Caco-2 (cell line): ENCODE measurements around the gene TMEM154. TPM values are rescaled to one million over a fixed set of nuclear protein-coding genes. Genes with fewer than 3 reads are reported as not detected.

Experiments used
- BruUV-seq: library from RNA; stranded (reverse); fragments of 400-500 nt; replicated peaks from 2 replicates; lab custom pipeline; 2021; lab: Mats Ljungman, UMichigan
- CTCF ChIA-PET: fragments of 300-600 bp; sonication (Branson Sonifier 250); formaldehyde crosslinking; loops from one replicate; lab custom pipeline; 2022; ENCODE audit warnings: antibody characterized with exemption; lab: Charles Lee
- POLR2A ChIA-PET: fragments of 300-600 bp; sonication (Branson Sonifier 250); formaldehyde crosslinking; loops from one replicate; lab custom pipeline; 2022; ENCODE audit warnings: antibody characterized with exemption; lab: Charles Lee
- DNase-seq, 2 experiments: peaks; one replicate each; pipeline versions ENCODE4 v3.0.0 to v3.0.0-alpha.2; 2020 to 2022
- H3K27me3 ChIP-seq: replicated peaks from 2 replicates; pipeline ENCODE4 v1.6.0; 2011; ENCODE audit warnings: low read length; ENCODE audit not compliant: control insufficient read depth, insufficient read depth
- H3K36me3 ChIP-seq: 2 replicates; pipeline ENCODE4 v1.5.1; 2011; ENCODE audit warnings: low read length; ENCODE audit not compliant: control insufficient read depth, insufficient read depth
- H3K4me1 ChIP-seq: fragments of 250-450 bp; sonication (Bioruptor Pico); 2 replicates; pipeline ENCODE4 v1.5.1; 2020; ENCODE audit warnings: mild to moderate bottlenecking
- H3K4me3 ChIP-seq: 2 replicates; pipeline ENCODE4 v1.5.1; 2011; ENCODE audit warnings: low read depth, mild to moderate bottlenecking, control low read depth, low read length
- H3K9me3 ChIP-seq: fragments of 250-450 bp; sonication (Bioruptor Pico); 2 replicates; pipeline ENCODE4 v1.5.1; 2020; ENCODE audit warnings: mild to moderate bottlenecking, moderate library complexity
- H3K27ac Mint-ChIP-seq: one replicate; pipeline ENCODE4 v1.8.0; 2022; ENCODE audit warnings: mixed read lengths; ENCODE audit not compliant: unreplicated experiment
- H3K27me3 Mint-ChIP-seq: one replicate; pipeline ENCODE4 v1.8.0; 2022; ENCODE audit warnings: mixed read lengths; ENCODE audit not compliant: insufficient read depth, unreplicated experiment
- H3K36me3 Mint-ChIP-seq: one replicate; pipeline ENCODE4 v1.8.0; 2022; ENCODE audit warnings: mild to moderate bottlenecking, mixed read lengths; ENCODE audit not compliant: insufficient read depth, unreplicated experiment
- H3K4me1 Mint-ChIP-seq: one replicate; pipeline ENCODE4 v1.8.0; 2022; ENCODE audit warnings: low read depth, mixed read lengths; ENCODE audit not compliant: unreplicated experiment
- H3K4me3 Mint-ChIP-seq: one replicate; pipeline ENCODE4 v1.8.0; 2022; ENCODE audit warnings: mild to moderate bottlenecking, moderate library complexity, mixed read lengths; ENCODE audit not compliant: unreplicated experiment
- H3K9me3 Mint-ChIP-seq: one replicate; pipeline ENCODE4 v1.8.0; 2022; ENCODE audit warnings: mixed read lengths; ENCODE audit not compliant: unreplicated experiment
- CTCF ChIP-seq, 2 experiments: fragments of 200-600 bp in 1 of 2; IDR thresholded peaks; 1 replicate in 1 of 2; 2 replicates in 1 of 2; pipeline versions ENCODE4 v1.5.1 to v1.8.0; 2011 to 2022; ENCODE audit warnings: antibody characterized with exemption in 1 of 2, control low read depth in 1 of 2, inconsistent platforms in 1 of 2, low read depth in 1 of 2, low read length in 1 of 2, mild to moderate bottlenecking in 1 of 2, moderate library complexity in 1 of 2; ENCODE audit not compliant: insufficient read depth in 1 of 2, severe bottlenecking in 1 of 2, unreplicated experiment in 1 of 2
- intact Hi-C: fragments of 100-400 bp; cut with micrococcal nuclease; formaldehyde crosslinking; loops from one replicate; pipeline ENCODE4 v1.10.0; 2022; ENCODE audit not compliant: unreplicated experiment
- total RNA-seq: library from RNA; stranded (reverse); gene quantifications from 2 replicates; pipeline ENCODE4 v1.2.3, GENCODE V29; 2022

TMEM154 gene
- total RNA-seq, 1 experiment from 2014 or later = 4.6 TPM

- Histone ChIP-seq H3K4me1 (peaks cover 8% of the 10 kb centered on the region), H3K4me3 (no peak overlapping the region), H3K9me3 (no peaks in the 10 kb centered on the region), H3K36me3 (no peaks in the 10 kb centered on the region), H3K27me3 (no peaks in the 10 kb centered on the region)
- ChIA-PET CTCF (no interaction called here), POLR2A (no interaction called here)
- Mint-ChIP-seq H3K4me3 (no peak overlapping the region), H3K36me3 (no peaks in the 10 kb centered on the region), H3K4me1 (peaks cover 4% of the 10 kb centered on the region), H3K9me3 (peaks cover 6% of the 10 kb centered on the region), H3K27ac (no peak overlapping the region), H3K27me3 (no peaks in the 10 kb centered on the region)
- intact Hi-C loops = no loop called here
- DNase-seq = no peak
- TF ChIP-seq CTCF (IDR thresholded peaks at IDR 0.05; ENCODE audit: insufficient read depth in 1 of 2, low read depth in 1 of 2, low read length in 1 of 2, severe bottlenecking in 1 of 2, unreplicated experiment in 1 of 2) = no peak
- BruUV-seq = no TSS peak
Measured at GRCh38 chr4:152713951-152714705, 34.3 kb upstream of the TMEM154 start.

- Histone ChIP-seq H3K9me3 (no peaks in the 10 kb centered on the region), H3K36me3 (no peaks in the 10 kb centered on the region), H3K4me1 (0 out of 2 replicates have a peak, but pooled peaks cover 5% of the 10 kb centered on the region), H3K27me3 (no peaks in the 10 kb centered on the region), H3K4me3 (no peak overlapping the region)
- ChIA-PET POLR2A (no interaction called here), CTCF (no interaction called here)
- intact Hi-C loops = no loop called here
- no TSS peak for BruUV-seq
- no peaks in the 10 kb centered on the region for H3K27me3 Mint-ChIP-seq
- DNase-seq = no peak
- H3K36me3 Mint-ChIP-seq = no peaks in the 10 kb centered on the region
- H3K4me1 Mint-ChIP-seq = peaks cover 12% of the 10 kb centered on the region
- no peak overlapping the region for H3K4me3 Mint-ChIP-seq
- no peak for TF ChIP-seq CTCF (IDR thresholded peaks at IDR 0.05; ENCODE audit: insufficient read depth in 1 of 2, low read depth in 1 of 2, low read length in 1 of 2, severe bottlenecking in 1 of 2, unreplicated experiment in 1 of 2)
- H3K9me3 Mint-ChIP-seq = peaks cover 16% of the 10 kb centered on the region
- no peak overlapping the region for H3K27ac Mint-ChIP-seq
Measured at GRCh38 chr4:152709675-152710438, 30.1 kb upstream of the TMEM154 start.

- peaks cover 14% of the 10 kb centered on the region for H3K4me1 Mint-ChIP-seq
- POLR2A ChIA-PET = no interaction called here
- H3K36me3 Mint-ChIP-seq = no peaks in the 10 kb centered on the region
Measured at GRCh38 chr4:152708796-152709195, 29.0 kb upstream of the TMEM154 start.

More at GRCh38 chr4:152708796-152709195, 29.0 kb upstream of the TMEM154 start:
- Histone ChIP-seq H3K4me3 (no peak overlapping the region), H3K36me3 (no peaks in the 10 kb centered on the region), H3K9me3 (no peaks in the 10 kb centered on the region; the same call in 1 of the 2 replicates), H3K27me3 (no peaks in the 10 kb centered on the region), H3K4me1 (0 out of 2 replicates have a peak, but pooled peaks cover 5% of the 10 kb centered on the region)
- CTCF ChIA-PET = no interaction called here
- no peak for TF ChIP-seq CTCF (IDR thresholded peaks at IDR 0.05; ENCODE audit: insufficient read depth in 1 of 2, low read depth in 1 of 2, low read length in 1 of 2, severe bottlenecking in 1 of 2, unreplicated experiment in 1 of 2)
- no peak overlapping the region for H3K4me3 Mint-ChIP-seq
- no peak overlapping the region for H3K27ac Mint-ChIP-seq
- H3K27me3 Mint-ChIP-seq = no peaks in the 10 kb centered on the region
- no TSS peak for BruUV-seq
- no peak for DNase-seq
- peaks cover 19% of the 10 kb centered on the region for H3K9me3 Mint-ChIP-seq
- intact Hi-C loops = no loop called here
